Caco-2 (cell line): ENCODE data around the gene CHST2. TPM values are rescaled to one million over a fixed set of nuclear protein-coding genes. Genes with fewer than 3 reads are reported as not detected.

Experiments
- BruUV-seq: library from RNA; stranded (reverse); fragments of 400-500 nt; replicated peaks from 2 replicates; lab custom pipeline; 2021; lab: Mats Ljungman, UMichigan
- CTCF ChIA-PET: fragments of 300-600 bp; sonication (Branson Sonifier 250); formaldehyde crosslinking; loops from one replicate; lab custom pipeline; 2022; ENCODE audit warnings: antibody characterized with exemption; lab: Charles Lee
- POLR2A ChIA-PET: fragments of 300-600 bp; sonication (Branson Sonifier 250); formaldehyde crosslinking; loops from one replicate; lab custom pipeline; 2022; ENCODE audit warnings: antibody characterized with exemption; lab: Charles Lee
- DNase-seq, 2 experiments: peaks; one replicate each; pipeline versions ENCODE4 v3.0.0 to v3.0.0-alpha.2; 2020 to 2022
- H3K27me3 ChIP-seq: replicated peaks from 2 replicates; pipeline ENCODE4 v1.6.0; 2011; ENCODE audit warnings: low read length; ENCODE audit not compliant: control insufficient read depth, insufficient read depth
- H3K36me3 ChIP-seq: 2 replicates; pipeline ENCODE4 v1.5.1; 2011; ENCODE audit warnings: low read length; ENCODE audit not compliant: control insufficient read depth, insufficient read depth
- H3K4me1 ChIP-seq: fragments of 250-450 bp; sonication (Bioruptor Pico); 2 replicates; pipeline ENCODE4 v1.5.1; 2020; ENCODE audit warnings: mild to moderate bottlenecking
- H3K4me3 ChIP-seq: 2 replicates; pipeline ENCODE4 v1.5.1; 2011; ENCODE audit warnings: low read depth, mild to moderate bottlenecking, control low read depth, low read length
- H3K9me3 ChIP-seq: fragments of 250-450 bp; sonication (Bioruptor Pico); 2 replicates; pipeline ENCODE4 v1.5.1; 2020; ENCODE audit warnings: mild to moderate bottlenecking, moderate library complexity
- H3K27ac Mint-ChIP-seq: one replicate; pipeline ENCODE4 v1.8.0; 2022; ENCODE audit warnings: mixed read lengths; ENCODE audit not compliant: unreplicated experiment
- H3K27me3 Mint-ChIP-seq: one replicate; pipeline ENCODE4 v1.8.0; 2022; ENCODE audit warnings: mixed read lengths; ENCODE audit not compliant: insufficient read depth, unreplicated experiment
- H3K36me3 Mint-ChIP-seq: one replicate; pipeline ENCODE4 v1.8.0; 2022; ENCODE audit warnings: mild to moderate bottlenecking, mixed read lengths; ENCODE audit not compliant: insufficient read depth, unreplicated experiment
- H3K4me1 Mint-ChIP-seq: one replicate; pipeline ENCODE4 v1.8.0; 2022; ENCODE audit warnings: low read depth, mixed read lengths; ENCODE audit not compliant: unreplicated experiment
- H3K4me3 Mint-ChIP-seq: one replicate; pipeline ENCODE4 v1.8.0; 2022; ENCODE audit warnings: mild to moderate bottlenecking, moderate library complexity, mixed read lengths; ENCODE audit not compliant: unreplicated experiment
- H3K9me3 Mint-ChIP-seq: one replicate; pipeline ENCODE4 v1.8.0; 2022; ENCODE audit warnings: mixed read lengths; ENCODE audit not compliant: unreplicated experiment
- CTCF ChIP-seq, 2 experiments: fragments of 200-600 bp in 1 of 2; IDR thresholded peaks; 1 replicate in 1 of 2; 2 replicates in 1 of 2; pipeline versions ENCODE4 v1.5.1 to v1.8.0; 2011 to 2022; ENCODE audit warnings: antibody characterized with exemption in 1 of 2, control low read depth in 1 of 2, inconsistent platforms in 1 of 2, low read depth in 1 of 2, low read length in 1 of 2, mild to moderate bottlenecking in 1 of 2, moderate library complexity in 1 of 2; ENCODE audit not compliant: insufficient read depth in 1 of 2, severe bottlenecking in 1 of 2, unreplicated experiment in 1 of 2
- intact Hi-C: fragments of 100-400 bp; cut with micrococcal nuclease; formaldehyde crosslinking; loops from one replicate; pipeline ENCODE4 v1.10.0; 2022; ENCODE audit not compliant: unreplicated experiment
- total RNA-seq: library from RNA; stranded (reverse); gene quantifications from 2 replicates; pipeline ENCODE4 v1.2.3, GENCODE V29; 2022

CHST2 gene
- total RNA-seq, 1 experiment from 2014 or later, result not detected

GRCh38 chr3:143147707-143148106 is 28.1 kb downstream of the CHST2 start:
- H3K9me3 Mint-ChIP-seq, result no peaks in the 10 kb centered on the region
- ChIA-PET POLR2A (no interaction called here), CTCF (interaction anchor here (0.6 kb wide), 1 partner anchor 231 kb away, joined by 3 read pairs; no protein-coding TSS in a partner anchor)
- H3K4me1 Mint-ChIP-seq, result no peaks in the 10 kb centered on the region
- TF ChIP-seq CTCF (IDR thresholded peaks at IDR 0.05; ENCODE audit: insufficient read depth in 1 of 2, low read depth in 1 of 2, low read length in 1 of 2, severe bottlenecking in 1 of 2, unreplicated experiment in 1 of 2), result no peak
- Histone ChIP-seq H3K9me3 (no peaks in the 10 kb centered on the region), H3K27me3 (no peaks in the 10 kb centered on the region), H3K4me1 (no peaks in the 10 kb centered on the region), H3K4me3 (no peak overlapping the region), H3K36me3 (no peaks in the 10 kb centered on the region)
- intact Hi-C loops, result no loop called here
- no peak overlapping the region for H3K27ac Mint-ChIP-seq
- H3K36me3 Mint-ChIP-seq, result no peaks in the 10 kb centered on the region
- peaks cover 9% of the 10 kb centered on the region for H3K27me3 Mint-ChIP-seq
- no TSS peak for BruUV-seq
- no peak for DNase-seq
- no peak overlapping the region for H3K4me3 Mint-ChIP-seq

GRCh38 chr3:143150071-143150470 is 30.5 kb downstream of the CHST2 start:
- Histone ChIP-seq H3K9me3 (no peaks in the 10 kb centered on the region), H3K27me3 (no peaks in the 10 kb centered on the region; the same call in 1 of the 2 replicates), H3K36me3 (no peaks in the 10 kb centered on the region), H3K4me3 (no peak overlapping the region), H3K4me1 (no peaks in the 10 kb centered on the region)
- no peak overlapping the region for H3K27ac Mint-ChIP-seq
- H3K27me3 Mint-ChIP-seq, result peaks cover 12% of the 10 kb centered on the region
- POLR2A ChIA-PET, result no interaction called here
- no peaks in the 10 kb centered on the region for H3K9me3 Mint-ChIP-seq
- no peak for TF ChIP-seq CTCF (IDR thresholded peaks at IDR 0.05; ENCODE audit: insufficient read depth in 1 of 2, low read depth in 1 of 2, low read length in 1 of 2, severe bottlenecking in 1 of 2, unreplicated experiment in 1 of 2)
- no peak for DNase-seq
- BruUV-seq, result no TSS peak
- no peaks in the 10 kb centered on the region for H3K4me1 Mint-ChIP-seq
- H3K36me3 Mint-ChIP-seq, result no peaks in the 10 kb centered on the region
- no peak overlapping the region for H3K4me3 Mint-ChIP-seq
- intact Hi-C loops, result no loop called here
- CTCF ChIA-PET, result no interaction called here

- Histone ChIP-seq H3K4me1 (no peaks in the 10 kb centered on the region), H3K9me3 (no peaks in the 10 kb centered on the region), H3K36me3 (no peaks in the 10 kb centered on the region), H3K4me3 (no peak overlapping the region), H3K27me3 (no peaks in the 10 kb centered on the region; the same call in 1 of the 2 replicates)
- CTCF ChIA-PET, result no interaction called here
- intact Hi-C loops, result no loop called here
- Mint-ChIP-seq H3K4me3 (no peak overlapping the region), H3K27ac (no peak overlapping the region), H3K4me1 (no peaks in the 10 kb centered on the region), H3K27me3 (peaks cover 12% of the 10 kb centered on the region), H3K9me3 (no peaks in the 10 kb centered on the region), H3K36me3 (no peaks in the 10 kb centered on the region)
- no peak for DNase-seq
- no peak for TF ChIP-seq CTCF (IDR thresholded peaks at IDR 0.05; ENCODE audit: insufficient read depth in 1 of 2, low read depth in 1 of 2, low read length in 1 of 2, severe bottlenecking in 1 of 2, unreplicated experiment in 1 of 2)
- POLR2A ChIA-PET, result no interaction called here
- BruUV-seq, result no TSS peak
These were observed 31.6 kb downstream of the CHST2 start for GRCh38 chr3:143151004-143151731.
